ENCODE measurements around the gene MITF.

DNA sequence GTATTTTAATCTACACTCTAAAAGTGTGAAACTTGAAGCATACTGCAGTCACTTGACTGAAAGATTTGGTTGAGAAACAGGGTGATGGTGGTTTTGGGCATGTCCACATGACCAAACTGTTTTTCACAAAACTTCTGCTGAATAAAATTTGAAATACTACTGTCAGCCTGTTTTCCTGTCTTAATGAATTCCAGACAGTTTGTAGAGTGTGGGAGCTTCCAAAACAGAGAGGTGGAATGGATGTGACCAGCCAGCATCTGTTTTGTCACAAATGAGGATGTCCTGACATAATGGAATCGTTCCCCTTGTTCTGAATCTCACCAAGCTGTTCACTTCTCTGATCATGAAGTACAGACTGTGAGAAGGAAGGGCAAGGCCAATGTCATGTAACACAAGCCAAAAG, 11.8 kb downstream of the MITF start:
- TF ChIP-seq, protein P1, sequence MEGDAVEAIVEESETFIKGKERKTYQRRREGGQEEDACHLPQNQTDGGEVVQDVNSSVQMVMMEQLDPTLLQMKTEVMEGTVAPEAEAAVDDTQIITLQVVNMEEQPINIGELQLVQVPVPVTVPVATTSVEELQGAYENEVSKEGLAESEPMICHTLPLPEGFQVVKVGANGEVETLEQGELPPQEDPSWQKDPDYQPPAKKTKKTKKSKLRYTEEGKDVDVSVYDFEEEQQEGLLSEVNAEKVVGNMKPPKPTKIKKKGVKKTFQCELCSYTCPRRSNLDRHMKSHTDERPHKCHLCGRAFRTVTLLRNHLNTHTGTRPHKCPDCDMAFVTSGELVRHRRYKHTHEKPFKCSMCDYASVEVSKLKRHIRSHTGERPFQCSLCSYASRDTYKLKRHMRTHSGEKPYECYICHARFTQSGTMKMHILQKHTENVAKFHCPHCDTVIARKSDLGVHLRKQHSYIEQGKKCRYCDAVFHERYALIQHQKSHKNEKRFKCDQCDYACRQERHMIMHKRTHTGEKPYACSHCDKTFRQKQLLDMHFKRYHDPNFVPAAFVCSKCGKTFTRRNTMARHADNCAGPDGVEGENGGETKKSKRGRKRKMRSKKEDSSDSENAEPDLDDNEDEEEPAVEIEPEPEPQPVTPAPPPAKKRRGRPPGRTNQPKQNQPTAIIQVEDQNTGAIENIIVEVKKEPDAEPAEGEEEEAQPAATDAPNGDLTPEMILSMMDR (IDR thresholded peaks at IDR 0.05), result no peak
- no peak for TF ChIP-seq EP300 (IDR thresholded peaks at IDR 0.05)

Data from stomach (tissue), 4 donors.